ENCODE results near the gene ELL2.

The ELL2 gene

DNA sequence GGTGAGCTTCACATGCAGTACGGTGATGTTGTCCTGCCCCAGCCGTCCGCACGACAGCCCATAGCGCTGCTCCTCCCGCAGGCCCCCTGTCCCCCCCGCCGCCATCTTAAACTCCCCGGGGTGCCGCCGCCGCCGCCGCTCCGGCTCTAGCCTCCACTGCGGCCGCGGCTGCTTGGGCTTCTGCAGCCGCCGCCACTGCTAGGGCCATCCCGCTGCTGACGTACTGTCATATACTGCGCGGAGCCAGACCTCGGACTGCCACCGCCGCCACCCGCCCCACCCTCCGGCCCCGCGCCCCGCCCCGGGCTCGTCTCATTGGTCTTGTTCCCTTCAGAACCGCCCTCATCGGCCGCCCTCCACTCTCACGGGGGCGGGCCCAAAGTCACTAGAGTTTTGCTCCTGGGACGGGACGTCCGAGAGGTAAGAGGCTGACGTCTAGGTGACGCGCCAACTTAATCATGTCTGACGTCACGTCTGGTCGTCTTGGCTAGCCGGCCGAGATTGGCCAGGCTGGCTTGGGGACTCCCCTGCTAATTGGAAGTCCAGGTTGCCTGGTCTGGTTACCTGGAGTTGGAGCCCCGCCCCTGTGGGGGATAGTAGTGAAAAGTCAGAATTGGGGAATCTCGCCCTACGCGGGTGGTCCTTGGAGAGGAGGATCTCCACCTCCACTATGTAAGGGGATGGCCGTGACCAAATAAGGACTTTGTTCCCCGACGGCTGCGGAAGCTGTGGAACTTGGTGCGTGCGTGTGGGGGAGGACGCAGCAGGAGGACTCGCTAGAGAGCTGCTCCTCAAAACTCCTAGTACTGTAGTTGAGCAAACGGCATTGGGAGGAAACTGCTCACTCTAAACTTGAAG lies at the start of gene ELL2:
TSS of gene ELL2 (minus strand) at position 235 of the 858 bp plus-strand sequence. CDS start at position 105, 130 bp downstream.
- DNase-seq (ENCODE audit: low read depth in 2 of 2), result peak; percentile 96

DNA sequence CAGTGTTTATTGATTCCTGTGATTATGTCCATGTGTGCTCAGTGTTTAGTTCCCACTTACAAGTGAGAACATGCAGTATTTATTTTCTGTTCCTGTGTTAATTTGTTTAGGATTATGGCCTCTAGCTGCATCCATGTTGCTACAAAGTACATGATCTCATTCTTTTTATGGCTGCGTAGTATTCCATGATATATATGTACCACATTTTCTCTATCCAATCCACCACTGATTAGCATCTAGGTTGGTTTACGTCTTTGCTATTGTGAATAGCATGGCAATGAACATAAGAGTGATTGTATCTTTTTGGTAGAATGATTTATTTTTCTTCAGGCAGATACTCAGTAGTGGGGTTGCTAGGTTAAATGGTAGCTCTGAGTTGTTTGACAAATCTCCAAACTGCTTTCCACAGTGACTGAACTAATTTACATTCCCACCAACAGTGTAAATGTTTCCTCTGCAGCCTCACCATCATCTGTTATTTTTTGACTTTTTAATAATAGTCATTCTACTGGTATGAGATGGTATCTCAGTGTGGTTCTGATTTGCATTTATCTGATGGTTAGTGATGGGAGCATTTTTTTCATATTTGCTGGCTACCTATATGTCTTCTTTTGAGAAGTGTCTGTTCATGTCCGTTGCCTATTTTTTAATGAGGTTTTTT lies 47.5 kb upstream of the ELL2 start:
- DNase-seq (ENCODE audit: low read depth in 2 of 2), result no peak

DNA sequence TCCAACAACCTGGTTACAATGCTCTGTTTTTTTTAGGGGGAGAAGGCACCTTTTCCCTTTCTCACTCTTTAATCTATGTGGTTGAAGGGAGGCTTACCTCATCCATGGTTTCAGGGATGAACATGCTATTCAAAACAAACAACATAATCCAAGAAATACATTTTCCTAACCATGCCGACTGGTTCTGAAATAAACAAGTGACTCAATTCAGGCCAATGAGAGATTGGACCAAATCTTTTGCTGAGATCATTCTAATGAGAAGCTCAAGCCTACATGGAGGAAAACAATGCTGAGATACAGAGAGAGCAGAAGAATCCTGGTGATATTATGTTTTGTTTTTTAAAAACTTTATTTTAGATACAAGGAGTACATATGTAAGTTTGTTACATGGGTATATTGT lies 46.8 kb upstream of the ELL2 start:
- no peak for DNase-seq (ENCODE audit: low read depth in 2 of 2)

GRCh38 chr5:96007051-96007450 lies 45.4 kb upstream of the ELL2 start:
- no peak for DNase-seq (ENCODE audit: low read depth in 2 of 2)

DNA sequence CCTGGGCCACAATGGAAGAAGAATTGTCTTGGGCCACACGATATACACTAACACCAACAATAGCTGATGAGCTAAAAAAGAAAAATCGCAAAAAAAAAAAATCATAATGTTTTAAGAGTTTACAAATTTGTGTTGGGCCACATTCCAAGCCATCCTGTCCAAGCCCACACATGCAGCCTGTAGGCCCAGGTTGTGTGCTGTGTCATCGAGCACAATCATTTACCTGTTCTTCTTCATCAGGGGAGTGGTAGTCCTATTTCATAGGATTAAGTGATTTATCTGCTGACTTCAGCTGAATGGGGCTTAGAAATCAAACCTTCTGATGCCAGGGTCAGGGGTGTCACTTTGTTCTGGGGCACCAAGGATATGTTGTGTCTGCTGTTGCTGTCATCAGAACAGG lies 44.6 kb upstream of the ELL2 start:
- no peak for DNase-seq (ENCODE audit: low read depth in 2 of 2)

DNA sequence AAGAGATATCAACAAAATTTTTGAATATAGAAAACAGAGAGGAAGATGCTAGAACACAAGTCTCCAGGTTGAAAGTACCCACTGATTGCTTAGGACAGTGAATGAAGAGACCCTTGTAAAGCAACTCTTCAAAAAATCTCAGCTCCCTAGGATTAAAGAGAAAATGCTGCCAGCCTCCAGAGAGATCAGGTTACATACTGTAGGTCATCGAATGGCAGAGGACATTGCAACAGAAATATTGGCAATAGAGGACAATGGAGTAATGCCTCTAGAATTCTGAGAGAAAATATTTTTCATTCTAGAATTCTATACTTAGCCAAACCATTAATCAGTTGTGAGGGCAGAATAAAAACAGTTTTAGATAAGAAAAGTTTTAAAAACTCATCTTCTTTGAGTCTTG lies 43.1 kb upstream of the ELL2 start:
- DNase-seq (ENCODE audit: low read depth in 2 of 2), result no peak

DNA sequence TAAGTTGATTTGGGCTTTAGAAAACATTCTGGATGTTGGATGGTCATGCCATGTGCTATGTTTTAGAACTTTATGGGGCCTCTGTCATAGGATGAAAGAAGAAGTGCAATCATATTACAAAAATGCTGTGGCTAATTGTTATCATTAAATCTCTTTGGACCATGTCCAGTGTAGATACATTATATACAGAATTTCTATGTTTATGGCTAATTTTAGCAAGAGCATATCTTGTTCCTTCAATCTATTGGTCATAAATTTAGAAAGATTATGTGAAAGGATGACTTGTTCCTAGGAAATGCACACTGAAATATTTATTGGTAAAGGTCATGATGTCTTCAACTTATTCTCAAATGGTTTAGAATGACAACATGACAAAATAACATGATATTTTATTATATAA lies 42.4 kb upstream of the ELL2 start:
- DNase-seq (ENCODE audit: low read depth in 2 of 2), result no peak

GRCh38 chr5:96001262-96001661 lies 39.6 kb upstream of the ELL2 start:
- DNase-seq (ENCODE audit: low read depth in 2 of 2), result no peak

GRCh38 chr5:96000308-96000707 lies 38.7 kb upstream of the ELL2 start:
- DNase-seq (ENCODE audit: low read depth in 2 of 2), result no peak

- no peak for DNase-seq (ENCODE audit: low read depth in 2 of 2)
Observed at GRCh38 chr5:95996904-95997723, 35.5 kb upstream of the ELL2 start.

- no peak for DNase-seq (ENCODE audit: low read depth in 2 of 2)
Observed at GRCh38 chr5:95995962-95996489, 34.4 kb upstream of the ELL2 start.

DNA sequence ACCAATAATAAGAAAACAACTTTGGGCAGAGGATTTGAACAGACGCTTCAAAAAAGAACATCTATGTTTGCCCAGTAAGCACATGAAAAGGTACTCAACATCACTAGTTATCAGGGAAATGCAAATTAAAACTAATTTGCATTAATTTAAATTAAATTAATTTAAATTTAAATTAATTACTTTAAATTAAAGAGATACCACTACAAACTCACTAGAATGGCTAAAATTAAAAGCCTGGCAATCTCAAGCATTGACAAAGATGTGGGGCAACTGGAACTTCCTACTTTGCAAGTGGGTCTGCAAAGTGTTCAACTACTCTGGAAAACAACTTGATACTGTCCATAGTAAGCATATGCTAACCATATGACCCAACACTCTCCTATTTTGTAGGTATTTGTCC lies 32.1 kb upstream of the ELL2 start:
- DNase-seq (ENCODE audit: low read depth in 2 of 2), result no peak

DNA sequence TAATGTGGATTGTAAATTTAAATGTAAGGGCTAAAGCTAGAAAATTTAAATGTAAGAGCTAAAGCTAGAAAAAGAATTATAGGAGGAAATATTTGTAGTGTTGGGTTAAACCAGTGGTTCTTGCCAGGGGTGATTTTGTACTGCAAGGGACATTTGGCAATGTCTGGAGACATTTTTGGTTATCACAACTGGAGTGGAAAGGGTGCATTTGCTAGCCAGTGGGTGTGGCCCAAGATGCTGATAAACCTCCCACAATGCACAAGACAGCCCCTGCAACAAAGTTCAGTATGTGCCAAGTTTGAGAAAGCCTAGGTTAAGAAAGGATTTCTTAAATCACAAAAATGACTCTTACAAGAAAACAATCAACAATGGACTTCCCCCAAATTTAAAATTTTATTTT lies 31.6 kb upstream of the ELL2 start:
- no peak for DNase-seq (ENCODE audit: low read depth in 2 of 2)

- DNase-seq (ENCODE audit: low read depth in 2 of 2), result no peak
Observed at GRCh38 chr5:95989283-95990048, 27.8 kb upstream of the ELL2 start.

DNA sequence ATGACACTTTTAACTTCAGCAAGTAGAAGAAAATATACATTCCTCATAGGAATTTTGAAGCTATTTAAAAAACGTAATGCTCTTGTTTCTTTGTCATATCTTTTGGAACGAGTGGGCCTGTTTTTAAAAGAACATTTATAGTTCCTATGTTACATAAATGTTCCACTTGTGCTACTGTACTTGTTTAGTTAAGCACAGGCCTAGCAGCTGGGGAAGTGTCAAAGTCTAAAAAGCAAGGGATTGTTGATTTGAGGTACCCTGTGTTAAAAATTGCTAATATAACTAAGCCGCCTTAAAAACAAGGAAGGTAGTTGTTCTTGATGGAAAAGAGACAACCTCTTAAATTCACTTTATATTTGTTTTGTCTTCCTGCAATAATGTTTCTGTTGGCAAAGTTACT lies 27.2 kb upstream of the ELL2 start:
- DNase-seq (ENCODE audit: low read depth in 2 of 2), result no peak

DNA sequence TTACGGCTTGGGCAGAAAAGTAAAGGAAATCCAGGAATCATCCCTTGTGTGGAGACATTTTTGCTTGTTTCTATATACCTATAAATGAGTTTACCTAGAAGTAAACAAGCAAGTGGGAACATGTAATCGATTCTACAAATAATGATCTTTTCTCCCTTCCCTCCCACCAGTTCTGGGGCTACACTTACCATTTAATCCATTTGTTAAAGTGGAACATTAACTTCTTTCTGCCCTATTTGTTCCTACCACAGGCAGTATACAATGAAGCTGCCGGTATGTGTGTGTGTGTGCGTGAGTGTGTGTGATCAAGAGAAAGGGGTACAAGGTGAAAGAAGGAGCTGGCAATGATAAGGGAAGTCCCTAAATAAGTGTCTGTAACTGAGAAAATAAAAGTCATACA lies 26.4 kb upstream of the ELL2 start:
- no peak for DNase-seq (ENCODE audit: low read depth in 2 of 2)

- DNase-seq (ENCODE audit: low read depth in 2 of 2), result no peak
Observed at GRCh38 chr5:95986937-95987520, 25.4 kb upstream of the ELL2 start.

- DNase-seq (ENCODE audit: low read depth in 2 of 2), result no peak
Observed at GRCh38 chr5:95986001-95986400, 24.4 kb upstream of the ELL2 start.

DNA sequence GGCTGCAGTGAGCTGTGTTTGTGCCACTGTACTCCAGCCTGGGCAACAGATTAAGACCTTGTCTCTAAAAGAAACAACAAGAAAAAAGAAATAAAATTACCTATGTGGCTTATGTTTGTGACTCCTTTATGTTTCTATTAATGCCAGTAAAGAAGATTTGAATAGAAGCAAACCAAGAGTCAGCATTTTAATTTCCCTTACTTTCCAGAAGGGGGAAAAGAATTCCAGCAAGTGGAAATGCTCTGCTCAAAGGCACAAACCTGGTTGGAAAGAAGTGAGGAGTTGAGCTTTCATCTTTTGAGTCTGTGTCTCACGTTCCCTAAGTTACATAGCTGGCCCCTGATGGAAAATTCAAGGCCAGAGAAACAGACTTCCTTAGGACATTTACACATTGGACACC lies 23.6 kb upstream of the ELL2 start:
- DNase-seq (ENCODE audit: low read depth in 2 of 2), result no peak

DNA sequence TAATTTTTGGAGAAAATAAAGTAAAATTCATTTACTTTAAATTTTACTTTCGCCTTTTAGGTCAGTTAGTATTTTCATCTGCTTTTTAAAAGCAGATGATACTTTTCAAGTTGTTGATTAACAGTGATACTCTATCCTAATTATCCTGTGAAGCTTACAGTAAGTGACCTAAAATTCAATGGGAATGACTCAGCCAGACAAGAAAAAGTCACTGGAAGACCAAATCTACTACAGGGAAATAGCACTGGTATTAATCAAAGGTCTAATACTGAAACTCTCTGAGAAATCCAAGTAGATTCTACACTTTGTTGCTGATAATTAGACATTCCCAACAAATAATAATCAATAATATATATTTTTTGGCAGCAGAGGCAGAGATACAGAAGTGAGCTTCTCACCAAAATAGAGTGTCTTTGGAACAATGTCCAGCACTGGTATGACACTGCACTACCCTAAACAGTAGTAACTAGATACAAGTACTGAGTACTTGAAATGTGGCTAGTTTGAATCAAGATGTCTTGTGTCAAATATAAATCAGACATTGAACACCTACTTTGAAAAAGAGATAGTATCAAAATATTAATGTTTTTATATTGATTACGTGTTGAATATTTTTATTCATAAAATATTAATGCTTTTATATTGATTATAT lies 22.8 kb upstream of the ELL2 start:
- no peak for DNase-seq (ENCODE audit: low read depth in 2 of 2)

- DNase-seq (ENCODE audit: low read depth in 2 of 2), result no peak
Observed at GRCh38 chr5:95983509-95983908, 21.9 kb upstream of the ELL2 start.

Data from stimulated activated CD8-positive, alpha-beta memory T cell treated with anti-CD3 and anti-CD28 coated beads, Interleukin-7, amount 100 ng/mL, for 4 hours (primary cell).